Fibroblast of skin of abdomen (primary cell): Measurements from ENCODE around the gene MED22.
"Not testable (repeated sequence)": the region's sequence is repeated elsewhere in the genome, so short reads cannot be mapped to it uniquely, and the experiment has no call there.

Source experiments
- DNase-seq: peaks from one replicate; pipeline ENCODE4 v3.0.0-alpha.2; 2013

MED22 gene

GRCh38 chr9:133304477-133305377 lies 43.2 kb downstream of the MED22 start:
- DNase-seq: no peak

GRCh38 chr9:133304158-133304470 lies 43.8 kb downstream of the MED22 start:
- DNase-seq: no peak

- DNase-seq: no peak
These were observed 44.4 kb downstream of the MED22 start for GRCh38 chr9:133303266-133304157.

GRCh38 chr9:133301253-133302230 lies 46.4 kb downstream of the MED22 start:
- no peak for DNase-seq

GRCh38 chr9:133299996-133300395 lies 47.9 kb downstream of the MED22 start:
- not testable (repeated sequence) for DNase-seq

- no peak for DNase-seq
These were observed 53.7 kb downstream of the MED22 start for GRCh38 chr9:133294257-133294656.

- no peak for DNase-seq
These were observed 57.1 kb downstream of the MED22 start for GRCh38 chr9:133290751-133291302.
